ENCODE data around the gene MAEL.

The MAEL gene

GRCh38 chr1:167068761-167069160, 79.7 kb downstream of the MAEL start:
- no peak overlapping the region for H3K4me3 ChIP-seq (replicated peaks in 1 of 2; ENCODE audit: low read depth in 2 of 2, low read length in 2 of 2)
- DNase-seq (ENCODE audit: low read depth in 2 of 2): no peak
- TF ChIP-seq CTCF (IDR thresholded peaks at IDR 0.05; ENCODE audit: low read depth, low read length): no peak

GRCh38 chr1:167071286-167071685, 82.2 kb downstream of the MAEL start:
- no peak overlapping the region for H3K4me3 ChIP-seq (replicated peaks in 1 of 2; ENCODE audit: low read depth in 2 of 2, low read length in 2 of 2)
- TF ChIP-seq CTCF (IDR thresholded peaks at IDR 0.05; ENCODE audit: low read depth, low read length): no peak
- DNase-seq (ENCODE audit: low read depth in 2 of 2): no peak
